Inflammatory macrophage (primary cell): ENCODE results near the gene GID4.

Experiments
- DNase-seq, 2 donors: peaks; one replicate each; pipeline ENCODE4 v3.0.0-alpha.2; 2020 to 2022

The GID4 gene

DNA sequence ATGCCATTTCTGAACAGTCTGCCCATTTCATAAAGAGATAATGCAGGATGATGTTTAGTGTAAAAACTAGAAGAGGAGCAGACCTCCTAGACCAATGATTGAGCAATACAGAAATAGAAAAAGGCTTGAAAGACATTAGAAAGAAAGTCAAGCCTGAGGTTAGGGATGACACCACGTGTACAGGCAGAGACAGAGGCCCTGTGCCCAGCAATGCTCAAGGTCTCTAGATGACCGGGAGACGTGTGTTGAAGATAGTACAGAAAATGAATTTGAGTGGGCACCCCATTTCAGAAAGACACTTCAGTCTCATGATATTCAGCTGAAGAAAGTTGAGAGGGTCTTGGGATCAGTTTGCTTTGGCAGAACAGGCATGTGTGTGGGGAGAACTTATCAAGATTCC is 5.4 kb downstream of the GID4 start:
- no peak for DNase-seq

DNA sequence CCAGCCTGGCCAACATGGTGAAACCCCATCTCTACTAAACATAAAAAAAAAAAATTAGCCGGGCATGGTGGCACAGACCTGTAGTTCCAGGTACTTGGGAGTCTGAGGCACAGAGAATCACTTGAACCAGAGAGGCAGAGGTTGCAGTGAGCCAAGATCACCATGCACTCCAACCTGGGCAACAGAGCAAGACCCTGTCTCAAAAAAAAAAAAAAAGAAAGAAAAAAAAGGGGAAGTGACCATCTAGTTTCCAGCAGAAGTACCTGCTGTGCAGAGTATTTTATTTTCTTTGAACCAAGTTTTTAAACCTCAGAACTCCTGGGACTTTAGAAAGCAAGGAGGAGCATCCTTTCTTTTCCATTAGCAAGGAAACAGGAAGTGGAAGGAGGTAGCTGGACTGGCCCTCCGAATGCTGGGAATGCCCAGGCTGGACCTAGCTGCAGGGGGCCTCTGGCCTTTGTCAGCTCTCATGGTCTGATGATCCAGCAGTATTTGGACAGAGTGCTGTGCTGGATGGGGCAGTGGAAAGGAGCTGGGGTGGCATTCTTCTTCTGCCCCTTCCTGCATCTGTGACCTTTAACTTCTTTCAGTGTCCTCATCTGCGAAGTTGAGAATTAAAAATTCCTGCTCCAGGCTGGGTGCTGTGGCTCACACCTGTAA is 6.6 kb downstream of the GID4 start:
- DNase-seq, result no peak

DNA sequence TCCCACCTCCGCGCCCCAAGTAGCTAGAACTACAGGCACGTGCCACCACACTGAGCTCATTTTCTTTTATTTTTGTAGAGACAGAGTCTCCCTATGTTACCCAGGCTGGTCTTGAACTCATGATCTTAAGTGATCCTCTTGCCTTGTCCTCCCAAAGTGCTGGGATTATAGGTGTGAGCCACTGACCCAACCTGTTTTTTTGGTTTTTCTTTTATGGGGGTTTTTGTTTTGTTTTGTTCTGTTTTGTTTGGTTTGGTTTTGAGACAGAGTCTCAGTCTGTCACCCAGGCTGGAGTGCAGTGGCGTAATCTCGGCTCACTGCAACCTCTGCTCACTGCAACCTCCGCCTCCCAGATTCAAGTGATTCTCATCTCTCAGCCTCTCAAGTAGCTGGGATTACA is 16.4 kb downstream of the GID4 start:
- no peak for DNase-seq

DNA sequence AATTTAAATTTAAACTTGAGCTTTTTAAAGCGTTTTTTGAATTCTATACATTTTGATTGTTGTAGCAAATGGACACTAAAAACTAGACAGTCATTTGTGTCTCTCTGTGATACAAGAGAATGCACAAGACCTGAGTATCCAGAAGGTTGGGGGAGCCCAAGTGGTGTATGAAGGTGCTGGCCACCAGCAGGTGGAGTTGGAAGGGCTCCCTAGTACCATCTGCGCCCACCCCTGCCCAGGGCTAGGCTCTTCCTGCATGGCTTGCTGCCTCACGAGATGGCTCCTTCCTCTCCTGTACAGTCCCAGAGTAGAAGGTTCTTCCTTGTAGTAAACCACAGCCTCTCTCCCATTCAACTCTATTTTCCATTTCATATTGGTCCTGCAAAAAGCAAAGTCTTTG is 17.0 kb downstream of the GID4 start:
- no peak for DNase-seq

DNA sequence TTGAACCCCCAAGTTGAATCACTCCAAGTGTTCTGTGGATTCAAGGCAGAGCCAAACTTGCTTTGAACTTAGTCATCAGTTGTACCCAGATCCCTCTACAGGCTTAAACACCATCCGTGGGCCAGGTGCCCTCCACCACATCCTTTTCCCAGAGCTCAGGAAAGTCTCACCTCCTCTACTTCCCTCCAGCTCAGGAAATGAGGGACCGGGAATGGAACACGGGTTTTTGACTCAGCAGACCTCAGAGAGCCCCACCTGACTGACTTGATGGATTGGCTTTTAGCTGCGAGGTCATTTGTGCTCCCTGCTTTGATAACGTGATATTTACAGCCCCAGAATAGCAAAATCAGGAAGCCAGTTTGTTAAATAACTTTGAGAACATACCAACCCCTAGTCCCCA is 20.1 kb downstream of the GID4 start:
- no peak for DNase-seq

DNA sequence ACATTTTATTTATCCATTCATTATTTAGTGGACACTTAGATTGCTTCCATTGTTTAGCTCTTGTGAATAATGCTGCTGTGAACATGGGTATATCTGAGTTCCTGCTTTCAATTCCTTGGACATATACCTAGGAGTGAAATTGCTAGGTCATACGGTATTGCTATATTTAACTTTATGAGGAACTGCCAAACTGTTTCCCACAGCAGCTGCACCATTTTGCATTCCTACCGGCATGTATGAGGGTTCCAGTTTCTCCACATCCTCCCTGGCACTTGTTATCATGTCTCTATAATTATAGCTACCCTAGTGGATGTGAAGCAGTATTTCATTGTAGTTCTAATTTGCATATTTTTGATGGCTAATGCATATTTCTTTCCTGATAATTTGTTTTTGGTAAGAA is 24.8 kb downstream of the GID4 start:
- no peak for DNase-seq

DNA sequence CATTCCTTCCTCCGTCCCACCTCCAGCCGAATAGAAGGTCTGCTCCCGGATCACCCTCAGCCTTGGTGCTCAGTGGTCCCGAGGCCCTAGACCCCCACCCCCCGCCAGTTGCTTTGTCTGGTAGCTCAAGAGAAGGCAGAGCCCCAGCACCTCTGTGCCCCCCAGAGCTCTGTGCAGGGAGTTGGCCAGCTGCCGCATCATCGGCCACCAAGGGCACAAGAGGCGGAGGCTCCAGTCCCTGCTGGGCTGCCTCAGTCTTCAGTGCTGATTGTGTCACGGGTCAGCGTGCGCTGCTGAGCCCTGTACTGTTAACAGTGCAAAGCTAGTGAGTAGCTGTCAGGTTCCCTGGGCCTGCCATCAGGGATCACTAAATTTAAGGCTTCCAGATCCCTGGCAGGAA is 26.3 kb downstream of the GID4 start:
- no peak for DNase-seq

DNA sequence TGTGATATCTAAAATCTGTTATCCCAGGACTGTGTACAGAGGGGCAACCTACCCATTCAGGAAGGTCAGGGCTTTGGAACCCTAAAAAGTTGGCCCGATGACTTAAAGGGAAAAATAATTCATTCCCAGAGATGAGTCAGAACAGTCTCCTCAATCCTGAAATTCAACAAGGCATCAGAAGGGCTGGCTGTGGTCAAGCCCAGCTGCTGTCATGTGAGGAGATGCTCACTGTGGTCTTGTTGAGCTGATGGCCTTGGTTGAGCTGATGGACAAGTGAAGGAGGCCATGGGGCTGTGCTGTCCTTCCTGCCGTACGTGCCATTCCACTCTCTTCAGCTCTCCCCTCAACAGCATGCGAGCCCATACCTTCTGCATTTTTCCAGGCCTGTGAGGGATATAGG is 27.7 kb downstream of the GID4 start:
- DNase-seq, result no peak

DNA sequence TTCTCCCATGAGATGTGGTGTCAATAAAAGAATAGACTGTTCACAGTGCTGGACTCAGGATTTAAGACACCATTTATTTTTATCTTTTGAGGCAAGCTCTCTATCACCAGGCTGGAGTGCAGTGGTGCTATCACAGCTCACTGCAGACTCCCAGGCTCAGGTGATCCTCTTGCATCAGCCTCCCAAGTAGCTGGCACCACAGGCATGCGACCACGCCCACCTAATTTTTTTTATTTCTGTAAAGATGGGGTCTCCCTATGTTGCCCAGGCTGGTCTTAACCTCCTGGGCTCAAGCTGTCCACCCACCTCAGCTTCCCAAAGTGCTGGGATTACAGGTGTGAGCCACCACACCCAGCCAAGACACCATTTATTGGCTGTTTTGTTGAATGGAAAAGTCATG is 29.9 kb downstream of the GID4 start:
- no peak for DNase-seq

DNA sequence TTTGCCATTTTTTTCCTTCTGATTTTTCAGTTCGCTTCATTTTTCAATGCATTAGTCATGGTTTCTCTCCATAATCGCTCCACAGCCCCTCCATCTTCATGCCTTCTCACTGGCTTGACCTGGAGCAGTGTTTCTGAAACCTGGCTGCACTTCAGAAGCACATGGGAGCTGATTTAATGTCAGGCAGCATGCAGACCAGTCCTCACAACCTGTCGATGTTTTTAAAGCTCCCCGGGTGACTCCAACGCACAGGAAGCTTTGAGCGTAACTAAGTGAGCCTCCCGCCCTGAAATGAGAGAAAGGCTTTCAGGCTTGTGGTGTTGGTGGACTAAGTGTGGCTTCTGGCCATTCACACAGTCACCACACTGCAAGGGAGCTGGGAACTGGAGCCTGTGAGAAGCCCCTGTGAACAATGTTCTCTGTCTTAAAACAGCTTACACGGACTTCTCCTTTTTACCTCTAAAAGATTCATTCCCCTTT is 31.7 kb downstream of the GID4 start:
- DNase-seq, result no peak

DNA sequence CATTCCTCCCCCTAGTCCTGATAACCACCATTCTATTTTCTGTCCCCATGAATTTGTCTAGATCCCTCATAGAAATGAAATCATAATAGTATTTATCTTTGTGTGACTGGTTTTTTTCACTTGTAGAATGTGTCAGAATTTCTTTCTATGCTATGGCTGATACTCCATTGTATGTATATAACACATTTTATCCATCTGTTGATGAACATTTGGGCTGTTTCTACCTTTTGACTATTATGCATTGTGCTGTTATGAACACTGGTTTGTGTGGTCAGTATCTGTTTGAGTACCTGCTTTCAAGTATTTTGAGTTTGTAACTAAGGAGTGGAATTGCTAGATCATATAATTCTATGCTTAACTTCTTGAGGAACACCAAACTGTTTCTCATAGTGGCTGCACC is 32.5 kb downstream of the GID4 start:
- no peak for DNase-seq

DNA sequence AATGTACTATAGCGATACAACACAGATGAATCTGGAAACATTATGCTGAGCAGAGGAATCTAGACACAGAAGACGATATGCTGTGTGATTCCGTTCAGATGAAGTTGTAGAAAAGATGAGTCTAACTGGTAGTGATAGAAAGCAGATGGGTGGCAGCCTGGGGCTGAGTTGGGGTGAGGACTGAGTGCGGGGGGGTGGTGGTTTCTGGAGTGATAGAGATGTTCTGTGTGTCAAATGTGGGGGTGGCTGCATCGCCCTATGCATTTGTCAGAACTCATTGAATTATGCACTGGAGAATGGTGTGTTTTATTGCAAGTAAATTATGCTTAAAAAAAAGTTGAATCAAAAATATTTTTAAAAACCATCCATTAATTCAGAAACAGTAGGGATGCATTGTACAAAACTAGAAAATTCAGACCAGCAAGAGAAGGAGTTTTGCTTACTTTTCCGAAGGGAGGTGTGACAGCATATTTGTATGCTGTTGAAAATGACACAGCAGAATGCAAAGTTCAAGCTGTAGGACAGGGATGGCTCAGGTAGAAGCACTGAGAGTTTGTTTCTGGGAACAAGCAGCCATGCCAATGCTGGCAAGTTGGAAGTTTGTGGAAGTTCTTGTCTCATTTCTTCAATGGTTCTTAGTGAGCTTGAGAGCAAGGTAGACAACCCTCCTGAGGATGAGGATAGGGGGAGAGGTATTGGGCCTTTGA is 35.5 kb downstream of the GID4 start:
- no peak for DNase-seq

DNA sequence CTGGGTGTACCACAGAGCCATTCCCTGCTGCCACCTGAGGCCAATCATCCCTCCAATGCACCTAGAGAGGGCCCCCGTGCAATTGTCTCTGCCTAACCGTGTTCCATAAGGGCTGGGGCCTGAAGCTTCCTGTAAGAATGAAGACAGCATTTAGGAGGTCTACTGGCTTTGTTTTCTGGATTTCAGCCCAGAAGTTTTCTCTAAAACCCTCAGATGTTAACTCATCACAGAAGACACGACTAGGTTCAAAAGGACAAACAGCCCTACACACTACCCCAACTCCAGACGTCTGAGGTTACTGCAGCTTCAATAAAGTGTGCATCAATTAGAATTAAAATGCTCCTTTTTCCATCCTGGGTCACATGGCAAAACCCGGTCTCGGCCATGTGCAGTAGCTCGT is 37.7 kb downstream of the GID4 start:
- DNase-seq, result no peak

DNA sequence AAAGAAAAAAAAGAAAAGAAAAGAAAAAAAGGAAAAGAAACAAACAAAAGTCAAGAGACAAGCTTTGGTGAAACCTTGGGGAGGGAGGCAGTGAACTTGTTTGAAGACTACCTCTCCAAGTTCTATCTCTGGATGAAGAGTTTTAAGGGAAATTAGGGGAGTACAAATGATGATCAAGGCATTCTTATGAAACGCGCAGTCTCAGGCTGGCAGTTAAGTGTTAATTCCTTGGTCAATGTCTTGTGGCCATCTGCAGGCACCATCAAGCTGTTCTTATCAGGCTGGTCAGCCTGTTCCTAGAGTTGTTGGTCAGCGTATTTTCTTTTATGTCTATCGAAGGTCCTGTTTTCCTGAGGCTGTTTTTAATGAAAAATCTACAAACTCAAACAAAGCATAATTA is 40.3 kb downstream of the GID4 start:
- no peak for DNase-seq

DNA sequence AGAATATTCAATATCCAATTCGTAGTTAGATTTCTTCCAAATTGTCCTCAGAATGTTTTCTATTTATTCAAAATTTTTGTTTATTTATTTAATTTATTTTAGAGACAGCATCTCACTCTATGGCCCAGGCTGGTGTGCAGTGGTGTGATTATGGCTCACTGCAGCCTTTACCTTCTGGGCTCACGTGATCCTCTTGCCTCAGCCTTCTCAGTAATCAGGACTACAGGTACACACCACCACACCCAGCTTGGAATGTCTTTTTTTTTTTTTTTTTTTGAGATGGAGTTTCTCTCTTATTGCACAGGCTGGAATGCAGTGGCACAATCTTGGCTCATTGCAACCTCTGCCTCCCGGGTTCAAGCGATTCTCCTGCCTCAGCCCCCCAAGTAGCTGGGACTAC is 45.0 kb downstream of the GID4 start:
- DNase-seq, result no peak

DNA sequence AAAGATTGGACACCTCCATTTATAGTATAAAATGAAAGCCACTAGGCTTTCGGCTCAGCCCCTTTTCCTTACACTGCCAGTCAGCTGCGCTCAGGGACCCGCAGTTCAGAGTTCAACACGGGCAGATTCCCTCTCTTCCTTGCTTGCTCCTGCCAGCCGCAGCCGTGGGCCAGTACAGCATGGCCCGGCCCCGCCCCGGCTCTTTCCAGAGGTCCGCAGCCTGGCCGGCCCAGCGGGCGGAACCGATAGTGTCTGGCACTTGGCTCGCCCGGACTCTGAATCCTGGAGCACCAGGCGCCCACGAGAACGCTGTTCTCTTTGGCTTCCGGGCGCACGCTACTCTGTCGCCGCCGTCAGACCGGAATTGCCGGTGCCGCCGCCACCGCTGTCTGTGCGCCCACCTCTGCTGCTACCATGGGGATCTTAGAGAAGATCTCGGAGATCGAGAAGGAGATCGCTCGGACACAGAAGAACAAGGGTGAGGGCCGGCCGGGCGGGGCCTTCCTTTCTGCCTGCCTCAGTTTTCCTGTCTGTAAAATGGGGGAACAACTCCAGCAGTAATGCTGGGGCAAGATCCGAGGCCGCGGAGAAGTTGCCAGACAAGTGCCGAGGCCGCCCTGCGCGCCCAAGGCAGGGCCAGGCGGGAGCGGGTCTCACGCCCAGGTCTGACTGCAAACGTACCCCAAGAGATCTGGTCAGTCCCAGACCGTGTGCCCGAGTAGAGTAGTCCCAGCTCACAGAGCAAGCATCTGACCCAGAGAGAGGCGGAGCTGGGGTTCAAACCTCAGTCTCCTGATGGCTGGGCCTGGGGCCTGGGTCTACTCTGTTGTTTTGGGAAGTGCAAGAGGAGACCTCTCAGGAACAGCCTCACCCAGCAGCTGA is 48.6 kb downstream of the GID4 start, which contains the start of gene DRG2:
TSS of gene DRG2 (plus strand) at position 339 of the 882 bp plus-strand sequence. CDS start at position 415, 76 bp downstream.
- peak; percentile 93 to 94 for DNase-seq

DNA sequence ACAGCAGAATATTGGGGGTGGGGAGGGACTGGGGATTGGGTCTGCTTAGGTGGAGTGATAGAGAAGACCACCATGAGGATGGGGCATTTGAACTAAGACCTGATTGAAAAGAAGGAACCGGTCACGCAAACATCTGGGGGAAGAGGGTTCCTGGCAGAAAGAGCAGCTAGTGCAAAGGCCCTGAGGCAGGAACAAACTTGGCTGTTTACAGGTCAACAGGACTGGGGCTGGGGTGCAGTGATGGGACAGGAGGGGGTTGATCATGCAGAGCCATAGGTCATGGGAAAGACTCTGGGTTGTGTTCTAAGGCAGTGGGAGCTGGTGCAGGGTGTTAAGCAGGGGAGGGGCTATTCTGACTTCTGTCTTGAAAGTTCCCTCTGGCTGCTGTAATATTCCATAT is 50.4 kb downstream of the GID4 start:
- no peak for DNase-seq

DNA sequence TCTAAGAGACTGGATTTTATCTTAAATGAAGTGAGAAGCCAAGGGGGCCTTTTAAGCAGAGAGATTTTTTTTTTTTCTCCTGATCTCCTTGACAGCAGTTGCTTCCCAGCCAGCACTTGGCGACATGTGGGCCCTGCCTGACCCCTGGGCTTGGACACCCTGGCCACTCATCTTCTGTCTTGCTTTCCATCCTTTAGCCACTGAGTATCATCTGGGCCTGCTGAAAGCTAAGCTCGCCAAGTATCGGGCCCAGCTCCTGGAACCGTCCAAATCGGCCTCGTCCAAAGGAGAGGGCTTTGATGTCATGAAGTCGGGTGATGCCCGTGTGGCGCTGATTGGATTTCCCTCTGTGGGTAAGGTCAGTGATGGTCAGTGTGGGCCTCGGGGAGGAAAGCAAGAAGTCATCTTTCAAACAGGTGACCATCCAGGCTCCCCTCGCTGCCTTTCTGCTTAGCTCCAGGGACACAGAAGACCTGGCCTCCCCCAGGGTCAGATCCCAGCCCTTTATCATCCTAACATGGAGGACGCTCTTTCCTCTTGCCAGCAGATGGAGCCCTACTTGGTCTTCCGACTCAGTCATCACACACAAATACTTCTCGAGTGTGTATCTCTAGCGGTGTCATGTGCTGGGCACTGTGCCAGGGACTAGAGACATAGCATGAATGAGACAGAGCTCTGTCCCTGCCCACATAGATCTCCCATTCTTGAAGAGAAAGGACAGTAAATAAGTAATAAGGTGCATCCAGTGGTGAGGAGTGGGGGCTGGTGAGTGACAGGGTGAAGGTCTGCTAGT is 54.6 kb downstream of the GID4 start:
- peak; percentile 46 to 49 for DNase-seq

DNA sequence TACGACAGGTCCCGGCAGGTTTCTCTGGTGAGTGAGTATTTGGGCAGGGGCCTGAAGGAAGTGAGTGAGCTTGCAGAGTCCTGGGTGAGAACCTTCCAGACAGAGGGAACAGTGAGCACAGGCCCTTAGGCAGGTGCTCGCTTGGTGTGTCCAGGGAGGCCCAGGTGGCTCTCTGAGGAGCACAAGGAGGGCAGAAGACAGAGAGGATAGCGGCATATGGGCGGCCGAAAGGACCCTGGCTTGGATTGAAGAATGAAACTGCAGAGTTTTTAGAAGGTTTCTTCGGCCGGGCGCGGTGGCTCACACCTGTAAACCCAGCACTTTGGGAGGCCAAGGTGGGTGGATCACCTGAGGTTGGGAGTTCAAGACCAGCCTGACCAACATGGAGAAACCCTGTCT is 55.2 kb downstream of the GID4 start:
- DNase-seq, result no peak

DNA sequence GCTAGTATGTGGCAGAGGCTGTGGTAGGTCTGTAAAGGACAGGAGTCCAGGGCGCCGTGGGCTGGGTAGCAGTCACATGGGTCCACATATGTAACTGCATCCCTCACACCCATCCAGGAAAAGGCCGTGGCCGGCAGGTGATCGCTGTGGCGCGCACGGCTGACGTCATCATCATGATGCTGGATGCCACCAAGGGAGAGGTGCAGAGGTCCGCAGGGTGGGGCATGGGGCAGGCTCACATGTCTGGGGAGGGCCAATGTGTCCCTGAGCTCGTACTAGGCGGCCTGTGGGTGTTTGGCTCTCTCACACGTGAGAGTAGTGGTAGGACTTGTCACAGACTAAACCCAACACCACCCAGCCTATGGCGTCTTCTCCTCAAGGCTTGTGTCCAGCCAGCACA is 60.3 kb downstream of the GID4 start:
- no peak for DNase-seq

DNA sequence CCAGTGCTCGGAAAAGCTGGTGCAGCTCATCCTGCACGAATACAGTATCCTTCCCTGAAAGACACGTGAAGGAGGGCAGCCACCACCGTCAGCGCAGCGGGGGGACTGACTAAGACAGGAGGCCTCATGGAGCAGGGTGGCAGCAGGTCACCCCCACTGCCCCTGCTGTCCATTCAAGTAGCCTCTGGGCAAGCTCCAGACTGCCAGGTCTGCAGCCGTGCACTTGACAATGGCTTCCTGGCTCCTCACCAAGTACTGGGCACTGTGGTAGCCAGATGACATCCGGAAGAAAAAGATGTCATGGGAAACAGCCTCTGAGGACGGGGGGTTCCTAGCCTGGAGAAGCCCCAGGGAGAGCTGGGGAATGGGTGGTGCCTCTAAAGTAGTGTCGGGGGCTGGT is 61.4 kb downstream of the GID4 start:
- no peak for DNase-seq

DNA sequence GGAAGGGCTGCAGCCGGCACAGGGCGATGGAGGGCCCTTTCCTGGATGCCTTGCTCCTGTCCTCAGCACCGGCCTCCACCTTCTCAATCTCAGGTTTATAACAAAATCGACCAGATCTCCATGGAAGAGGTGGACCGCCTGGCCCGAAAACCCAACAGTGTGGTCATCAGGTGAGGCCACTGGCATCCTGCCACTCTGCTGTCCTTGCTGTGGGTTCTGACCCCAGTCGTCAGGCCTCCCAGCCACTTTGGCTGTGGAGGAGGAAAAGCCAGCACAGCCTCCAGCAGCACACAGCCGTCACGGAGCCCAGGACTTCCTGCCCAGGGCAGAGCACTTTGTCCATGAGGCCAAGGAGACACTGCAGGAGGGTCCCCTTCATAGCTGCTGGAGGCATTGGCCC is 62.6 kb downstream of the GID4 start:
- no peak for DNase-seq

DNA sequence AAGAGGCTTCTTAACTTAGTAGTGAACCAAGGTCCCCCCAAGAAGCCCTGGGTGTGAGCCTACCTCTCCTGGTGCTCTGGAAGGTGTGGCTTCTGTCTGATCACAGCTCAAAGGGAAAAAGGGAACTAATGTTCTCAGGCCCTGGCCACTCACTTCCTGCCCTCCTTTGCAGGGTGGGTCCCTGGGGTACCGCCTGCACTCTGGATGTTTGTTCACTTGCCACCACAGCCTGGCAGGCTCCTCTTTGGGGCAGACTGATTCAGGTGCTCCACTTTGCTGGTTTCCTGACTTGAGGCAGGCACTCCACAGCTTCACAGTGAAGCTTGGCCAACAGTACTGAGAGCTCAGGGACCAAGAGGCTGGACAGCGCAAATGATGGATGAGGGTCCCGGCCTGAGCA is 63.4 kb downstream of the GID4 start:
- no peak for DNase-seq
